CD4-positive, alpha-beta T cell treated with Interleukin-17A for 4 hours (primary cell): ENCODE results near the gene PITPNM2.

Source experiments
- DNase-seq: peaks from one replicate; pipeline ENCODE4 v3.0.0-alpha.2; 2020; ENCODE audit warnings: mixed read lengths

The PITPNM2 gene

GRCh38 chr12:123143736-123144461 is 7.0 kb downstream of the PITPNM2 start:
- no peak for DNase-seq

DNA sequence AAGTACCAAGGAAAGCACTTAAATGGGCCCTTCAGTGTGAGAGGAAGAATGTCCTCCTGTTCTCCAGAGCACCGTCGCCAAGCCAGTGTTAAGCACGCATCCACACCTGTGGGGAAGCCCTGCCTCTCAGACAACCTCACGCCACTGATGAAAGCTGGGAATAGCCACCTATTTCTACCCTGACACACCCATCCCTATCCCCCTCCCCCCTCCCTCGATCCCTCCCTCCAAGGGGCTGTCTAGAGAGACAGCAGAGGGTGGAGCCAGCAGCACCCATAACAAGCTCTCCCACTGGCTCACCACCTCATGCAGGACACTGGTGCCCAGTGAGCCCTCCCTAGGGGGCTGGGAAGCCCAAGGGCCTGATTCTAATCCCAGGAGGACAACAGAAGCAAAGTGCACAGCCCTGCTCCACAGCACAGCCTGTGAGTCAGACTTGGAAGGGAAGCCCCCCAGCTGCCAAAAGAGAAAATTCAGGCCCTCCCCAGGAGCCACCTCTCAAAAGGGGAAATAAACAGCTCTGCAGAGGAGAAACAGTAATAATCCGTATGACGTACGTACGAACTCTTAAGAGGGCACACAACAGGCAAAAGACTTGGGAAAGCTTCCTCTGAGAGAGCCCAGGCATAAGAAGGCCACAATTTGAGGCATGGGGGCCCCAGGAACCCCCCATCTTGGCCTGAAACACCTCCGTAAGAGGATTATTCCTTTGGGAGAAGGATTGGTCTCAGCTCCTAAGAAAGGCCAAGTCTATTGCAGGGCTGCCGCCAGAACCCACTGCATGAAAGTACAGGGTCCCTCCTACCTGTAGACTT is 7.8 kb downstream of the PITPNM2 start:
- DNase-seq: no peak

DNA sequence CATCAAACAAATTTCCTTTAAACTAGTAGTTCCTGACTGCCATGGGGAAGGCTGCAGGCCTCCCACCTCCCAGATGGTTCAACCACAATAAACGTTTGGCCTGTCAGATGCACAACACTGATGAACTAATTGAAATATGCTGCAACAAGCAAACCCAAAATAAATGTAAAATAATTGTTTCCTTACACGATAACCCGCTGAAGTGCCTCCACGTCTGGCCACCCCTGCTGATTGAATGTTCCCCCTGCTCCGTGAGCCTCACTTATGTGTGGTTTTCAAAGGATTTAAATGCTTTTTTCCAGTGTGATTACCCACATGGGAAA is 8.4 kb downstream of the PITPNM2 start:
- DNase-seq: no peak

GRCh38 chr12:123141615-123142517 is 9.0 kb downstream of the PITPNM2 start:
- no peak for DNase-seq

GRCh38 chr12:123140676-123141614 is 9.9 kb downstream of the PITPNM2 start:
- no peak for DNase-seq

DNA sequence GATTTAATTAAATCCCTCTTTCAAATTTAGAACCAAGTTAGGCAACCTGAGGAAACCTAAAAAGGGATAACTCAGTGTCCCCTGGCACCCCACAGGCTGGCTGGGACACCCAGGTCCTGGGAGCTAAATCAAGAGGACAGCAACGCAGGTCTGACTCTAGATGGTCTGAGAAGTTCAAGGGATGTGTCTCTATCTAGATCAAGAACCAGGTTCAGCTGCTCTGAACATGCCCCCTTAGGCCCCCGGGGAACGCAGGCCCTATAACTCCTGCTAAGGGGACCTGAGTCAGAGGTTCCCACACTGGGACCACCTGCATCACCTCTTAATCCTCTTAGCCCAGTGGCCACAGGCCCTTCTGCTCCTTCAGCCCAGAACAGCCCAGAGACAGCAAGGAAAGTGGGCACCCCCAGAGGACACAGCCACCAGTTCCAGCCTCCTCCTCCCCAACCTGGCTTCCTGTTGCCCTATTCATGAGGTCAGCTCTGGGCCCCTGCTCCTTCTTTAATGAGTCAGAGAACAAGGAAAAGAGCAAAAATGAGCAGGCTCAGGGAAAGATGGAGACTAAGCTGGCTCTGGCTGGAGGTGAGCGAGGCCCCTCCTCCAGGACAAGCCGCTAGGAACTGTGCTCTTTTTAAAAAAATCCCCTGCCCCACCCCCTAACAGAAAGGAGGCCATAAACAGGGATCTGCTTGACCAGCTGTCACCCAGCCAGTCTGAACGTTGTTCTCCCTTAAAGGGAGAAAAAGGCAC is 10.8 kb downstream of the PITPNM2 start:
- no peak for DNase-seq

DNA sequence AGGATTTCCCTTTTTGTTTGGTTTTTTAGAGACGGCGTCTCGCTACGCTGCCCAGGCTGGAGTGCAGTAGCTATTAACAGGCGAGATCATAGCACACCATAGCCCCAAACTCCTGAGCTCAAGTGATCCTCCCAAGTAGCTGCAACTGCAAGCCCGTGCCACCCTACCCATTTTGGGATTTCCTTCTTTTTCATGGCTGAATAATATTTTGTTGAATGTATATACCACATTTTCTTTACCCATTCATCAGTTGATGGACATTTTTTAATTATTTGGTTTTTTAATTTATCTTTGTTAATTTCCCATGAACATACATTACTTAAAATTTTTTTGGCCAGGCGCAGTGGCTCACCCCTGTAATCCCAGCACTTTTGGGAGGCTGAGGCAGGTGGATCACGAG is 15.2 kb downstream of the PITPNM2 start:
- no peak for DNase-seq

DNA sequence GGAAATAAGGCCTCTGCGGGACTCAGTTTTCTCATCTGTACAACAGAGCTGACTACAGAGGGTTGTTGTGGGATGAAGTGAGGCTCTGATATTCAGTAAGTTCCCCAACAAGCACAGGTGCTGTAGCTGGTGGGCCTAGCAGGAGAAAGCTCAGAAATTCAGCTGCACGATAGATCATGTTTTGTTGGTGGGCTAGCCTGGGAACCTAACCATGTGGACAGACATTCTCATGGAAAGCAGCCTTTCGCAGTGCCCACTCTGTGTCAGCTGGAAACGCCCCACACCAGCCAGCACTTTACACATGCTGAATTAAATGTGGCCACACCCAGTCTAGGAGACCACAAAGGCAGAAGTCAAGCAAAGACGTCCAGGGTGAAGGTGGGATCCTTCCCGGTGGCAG is 16.1 kb downstream of the PITPNM2 start:
- no peak for DNase-seq

DNA sequence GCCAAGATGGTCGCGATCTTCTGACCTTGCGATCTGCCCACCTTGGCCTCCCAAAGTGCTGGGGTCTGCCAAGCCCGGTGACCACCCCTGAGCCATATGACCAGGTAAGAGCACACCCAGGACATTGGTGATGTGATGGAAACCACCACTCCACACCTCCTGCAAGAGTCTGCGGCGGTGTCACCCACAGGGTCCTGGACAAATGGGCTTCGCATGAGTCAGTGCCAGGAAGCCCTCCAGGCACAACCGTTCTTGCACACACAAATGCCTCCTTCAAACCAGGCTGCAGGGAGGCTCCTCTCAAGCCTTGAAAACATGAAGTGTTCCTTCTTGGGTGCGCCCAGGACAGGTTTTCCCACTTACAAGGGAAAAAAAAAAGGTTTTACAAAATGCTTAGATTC is 16.6 kb downstream of the PITPNM2 start:
- no peak for DNase-seq

- no peak for DNase-seq
Observed at GRCh38 chr12:123133701-123134100, 17.2 kb downstream of the PITPNM2 start.

- DNase-seq: no peak
Observed at GRCh38 chr12:123132951-123133619, 17.8 kb downstream of the PITPNM2 start.

GRCh38 chr12:123131879-123132402 is 18.9 kb downstream of the PITPNM2 start:
- peak; percentile 56 for DNase-seq

DNA sequence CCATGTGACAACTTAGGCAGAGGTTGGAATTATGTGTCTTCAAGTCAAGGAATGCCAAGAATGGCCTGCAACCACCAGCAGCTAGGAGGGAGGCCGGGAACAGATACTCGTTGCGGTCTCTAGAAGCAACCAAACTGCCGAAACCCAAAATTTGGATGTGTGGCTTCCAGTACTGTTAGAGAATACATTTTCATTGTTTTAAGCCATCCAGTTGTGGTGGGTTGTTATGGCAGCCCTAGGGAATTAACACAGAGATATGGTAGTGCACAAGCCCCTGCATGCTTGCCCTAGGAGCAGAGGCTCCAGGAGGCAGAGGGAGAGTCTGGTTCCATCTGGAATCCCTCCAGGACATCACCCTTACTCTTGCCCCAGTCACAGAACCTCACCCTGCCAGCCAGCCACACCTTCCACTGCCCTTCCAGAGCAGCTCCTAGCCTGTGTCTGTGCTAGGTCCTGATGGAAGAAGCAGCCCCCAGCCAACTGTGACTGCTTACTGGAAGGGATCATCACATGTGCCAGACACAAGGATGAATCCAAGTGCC is 19.5 kb downstream of the PITPNM2 start:
- no peak for DNase-seq

DNA sequence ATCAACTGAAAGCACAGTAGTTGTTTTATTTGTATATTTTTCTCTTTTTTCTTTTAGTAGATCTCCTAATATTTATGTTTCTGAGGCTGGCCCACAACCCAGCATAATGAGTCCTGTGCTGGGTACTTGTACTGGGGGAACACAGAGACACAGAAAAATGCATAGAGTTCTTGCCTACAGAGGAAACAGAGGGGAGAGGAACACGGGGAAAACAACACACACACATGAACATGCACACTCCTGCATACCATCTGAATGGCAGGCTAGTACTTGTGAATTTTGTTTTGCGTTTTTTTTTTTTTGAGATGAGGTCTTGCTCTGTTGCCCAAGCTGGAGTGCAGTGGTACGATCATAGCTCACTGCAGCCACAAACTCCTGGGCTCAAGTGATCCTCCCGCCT is 21.3 kb downstream of the PITPNM2 start:
- DNase-seq: no peak

GRCh38 chr12:123127182-123127495 is 23.8 kb downstream of the PITPNM2 start:
- DNase-seq: no peak

GRCh38 chr12:123126294-123127181 is 24.4 kb downstream of the PITPNM2 start:
- DNase-seq: no peak

DNA sequence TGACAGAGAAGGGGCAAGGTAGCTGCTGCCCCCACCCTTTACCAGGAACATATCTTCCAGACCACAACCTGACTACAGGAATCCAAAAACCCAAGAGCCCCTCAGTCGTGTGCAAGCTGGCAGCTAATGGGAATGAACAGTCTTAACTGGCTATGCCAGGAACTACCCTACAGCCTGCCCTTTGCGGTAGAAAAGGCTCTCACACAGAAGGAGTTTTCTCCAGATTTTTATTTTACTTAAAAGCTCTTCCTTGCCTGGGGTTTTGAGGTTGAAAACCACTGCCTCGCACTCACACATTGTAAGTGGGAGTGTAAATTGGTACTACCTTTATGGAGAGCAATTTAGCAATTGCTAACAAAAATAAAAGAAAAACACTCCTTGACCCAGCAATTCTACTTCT is 28.3 kb downstream of the PITPNM2 start:
- peak; percentile 20 for DNase-seq

DNA sequence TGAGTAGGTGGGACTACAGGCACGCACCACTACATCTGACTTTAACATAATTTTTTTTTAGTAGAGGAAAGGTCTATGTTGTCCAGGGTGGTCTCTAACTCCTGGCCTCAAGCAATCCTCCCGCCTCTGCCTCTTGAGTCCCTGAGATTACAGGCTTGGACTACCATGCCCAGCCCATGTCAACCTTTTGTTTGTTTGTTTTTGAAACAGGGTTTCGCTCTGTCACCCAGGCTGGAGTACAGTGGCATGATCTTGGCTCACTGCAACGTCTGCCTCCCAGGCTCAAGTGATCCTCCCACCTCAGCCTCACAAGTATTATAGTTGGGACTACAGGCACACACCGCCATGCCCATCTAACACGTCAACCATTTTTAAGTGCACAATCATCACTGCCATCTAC is 29.2 kb downstream of the PITPNM2 start:
- no peak for DNase-seq

- peak; percentile 67 for DNase-seq
Observed at GRCh38 chr12:123120452-123121166, 30.3 kb downstream of the PITPNM2 start.
